NCI-H1417 (cell line): ENCODE data around the gene DOCK2.
"Not testable (repeated sequence)": the region's sequence is repeated elsewhere in the genome, so short reads cannot be mapped to it uniquely, and the experiment has no call there.

ENCODE experiments used
- DNase-seq, 3 experiments: peaks; one replicate each; lab custom pipeline; 2025; lab: John Stamatoyannopoulos, UW

DOCK2 gene

GRCh38 chr5:169641253-169641652, 4.2 kb downstream of the DOCK2 start:
- DNase-seq: no peak

DNA sequence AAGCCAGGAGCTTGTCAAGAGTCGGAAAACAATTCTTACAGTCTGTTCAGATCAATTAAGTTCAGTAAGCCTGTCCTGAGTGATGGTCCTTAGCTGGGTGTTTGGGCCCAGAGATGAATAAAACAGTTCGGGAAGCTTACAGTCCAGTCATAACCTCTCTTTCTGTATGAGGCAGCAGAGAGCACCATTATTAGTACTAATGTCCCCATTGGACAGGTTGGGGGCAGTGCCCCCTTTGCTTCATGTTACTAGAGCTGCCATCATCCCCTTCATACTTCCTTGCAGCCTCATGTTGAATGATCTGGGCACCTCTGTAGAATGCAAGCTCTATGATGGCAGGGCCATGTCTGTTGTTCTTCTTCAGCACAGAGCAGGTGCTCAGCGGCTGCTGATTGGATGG, 9.8 kb downstream of the DOCK2 start:
- DNase-seq: no peak

- DNase-seq: no peak
These were observed 10.5 kb downstream of the DOCK2 start for GRCh38 chr5:169647566-169647965.

DNA sequence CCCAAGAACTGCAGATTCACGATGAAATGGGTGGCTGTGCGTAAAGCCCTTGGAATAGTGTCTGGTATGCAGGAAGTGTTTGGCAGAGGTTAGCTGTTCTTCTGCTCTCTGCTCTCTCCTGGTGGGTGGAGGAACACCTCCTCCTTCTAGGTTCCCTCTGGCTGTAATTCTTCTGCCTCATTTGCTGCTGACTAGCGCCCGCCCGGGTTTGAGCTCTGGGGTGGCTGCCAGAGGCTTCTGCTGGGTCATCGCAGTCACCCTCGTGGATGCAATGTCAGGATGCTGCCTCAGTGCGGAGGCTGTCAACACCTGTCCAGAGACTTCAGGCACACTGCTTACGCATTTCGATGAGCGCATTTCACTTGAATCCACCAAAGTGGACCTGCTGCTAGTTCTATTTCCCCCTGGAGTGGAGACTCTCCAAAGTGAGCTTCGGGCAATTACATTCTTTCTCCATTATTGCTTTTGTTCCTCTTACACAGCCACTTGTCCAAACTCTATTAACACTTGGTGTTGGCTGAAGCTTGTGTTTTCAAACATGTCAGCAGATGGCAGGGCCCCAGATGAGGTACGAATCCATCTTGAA, 11.7 kb downstream of the DOCK2 start:
- DNase-seq: no peak

- DNase-seq: no peak
These were observed 12.4 kb downstream of the DOCK2 start for GRCh38 chr5:169649486-169649885.

DNA sequence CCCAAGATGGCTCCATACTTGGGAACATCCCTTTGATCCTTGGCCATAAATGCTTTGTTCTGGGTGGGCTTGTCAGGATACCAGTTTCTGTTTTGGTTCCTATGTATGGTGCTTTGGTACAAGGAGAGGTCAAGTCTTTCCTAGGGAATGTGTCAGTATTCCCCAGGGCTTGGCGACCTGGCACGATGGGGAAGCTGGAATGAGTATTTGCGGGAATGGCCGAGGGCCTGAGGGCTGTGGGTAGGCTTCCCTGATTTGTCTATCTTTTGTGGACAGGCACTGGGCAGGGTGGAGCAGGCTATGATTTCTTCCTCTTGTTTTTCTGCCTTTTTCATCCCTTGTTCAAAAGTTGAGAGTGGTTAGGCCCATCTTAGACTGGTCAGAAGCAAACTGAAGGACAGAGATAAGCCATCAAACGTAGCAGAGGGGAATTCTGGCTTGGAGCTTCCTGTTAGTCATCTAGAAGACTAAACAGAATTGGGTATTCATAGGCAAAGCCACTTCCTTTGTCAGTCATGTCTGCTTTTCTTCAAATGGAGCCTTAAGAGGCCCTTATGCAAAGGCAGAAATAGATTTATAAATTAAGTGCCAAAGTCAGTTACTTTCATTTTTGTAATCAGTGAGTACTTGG, 13.7 kb downstream of the DOCK2 start:
- no peak for DNase-seq

GRCh38 chr5:169651526-169651925, 14.5 kb downstream of the DOCK2 start:
- DNase-seq: no peak

DNA sequence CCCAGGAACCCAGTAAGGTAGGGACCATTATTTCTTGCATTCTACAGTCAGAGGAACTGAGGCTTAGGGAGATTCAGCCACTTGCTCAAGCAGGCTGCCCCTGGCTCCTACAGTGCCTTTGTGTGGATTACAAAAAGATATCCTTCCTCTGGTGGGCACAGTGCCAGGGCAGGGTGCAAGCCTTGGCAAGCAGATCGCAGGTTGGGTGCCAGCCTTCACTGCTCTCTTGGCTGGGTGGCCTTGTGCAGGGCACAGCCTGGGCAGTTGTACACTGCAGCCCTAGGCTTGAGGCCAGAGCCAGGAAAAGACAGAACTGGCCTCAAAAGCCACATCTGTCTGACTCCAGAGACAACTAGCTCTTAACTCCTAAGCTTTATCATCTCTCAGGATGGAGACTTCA, 15.0 kb downstream of the DOCK2 start:
- no peak for DNase-seq

DNA sequence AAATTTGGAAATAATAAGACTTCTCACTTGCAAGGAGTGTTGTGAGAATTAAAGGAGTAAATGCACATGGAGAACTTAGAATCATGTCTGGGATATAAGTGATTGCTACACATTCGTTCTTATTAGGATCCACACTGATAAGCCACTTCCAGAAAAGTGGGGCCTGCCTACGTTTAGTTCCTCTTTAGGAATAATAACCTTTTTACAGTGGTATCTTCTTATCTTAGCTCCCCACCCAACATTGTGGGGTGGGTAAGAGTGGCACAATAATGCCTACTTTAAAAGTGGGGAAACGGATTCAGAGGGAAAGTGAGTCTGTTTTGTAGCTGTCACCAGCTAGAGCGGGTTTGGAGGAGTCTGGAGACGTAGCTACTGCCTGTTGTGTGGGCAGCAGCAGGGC, 16.0 kb downstream of the DOCK2 start:
- DNase-seq: no peak

GRCh38 chr5:169655353-169655752, 18.3 kb downstream of the DOCK2 start:
- no peak for DNase-seq

- DNase-seq: no peak
These were observed 19.2 kb downstream of the DOCK2 start for GRCh38 chr5:169656125-169656901.

GRCh38 chr5:169657127-169657526, 20.1 kb downstream of the DOCK2 start:
- DNase-seq: no peak

DNA sequence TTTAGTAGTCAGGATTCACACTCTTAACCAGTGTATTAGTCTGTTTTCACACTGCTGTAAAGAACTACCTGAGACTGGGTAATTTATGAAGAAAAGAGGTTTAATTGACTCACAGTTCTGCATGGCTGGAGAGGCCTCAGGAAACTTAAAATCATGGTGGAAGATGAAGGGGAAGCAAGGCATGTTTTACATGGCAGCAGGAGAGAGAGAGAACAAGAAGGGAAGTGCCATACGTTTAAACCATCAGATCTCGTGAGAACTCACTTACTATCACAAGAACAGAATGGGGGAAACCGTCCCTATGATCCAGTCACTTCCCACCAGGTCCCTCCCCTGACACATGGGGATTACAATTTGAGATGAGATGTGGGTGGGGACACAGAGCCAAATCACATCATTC, 25.4 kb downstream of the DOCK2 start:
- not testable (repeated sequence) for DNase-seq

DNA sequence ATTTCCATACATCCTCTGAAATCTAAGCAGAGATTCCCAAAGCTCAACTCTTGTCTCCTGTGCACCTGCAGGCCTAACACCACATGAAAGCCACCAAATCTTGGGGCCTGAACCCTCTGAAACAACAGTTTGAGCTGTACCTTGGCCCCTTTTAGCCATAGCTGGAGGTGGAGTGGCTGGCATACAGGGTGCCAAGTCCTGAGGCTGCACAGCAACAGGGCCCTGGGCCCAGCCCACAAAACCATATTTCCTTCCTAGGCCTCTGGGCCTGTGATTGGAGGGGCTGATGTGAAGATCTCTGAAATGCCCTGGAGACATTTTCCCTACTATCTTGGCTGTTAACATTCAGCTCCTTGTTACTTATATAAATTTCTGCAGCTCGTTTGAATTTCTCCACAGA, 26.5 kb downstream of the DOCK2 start:
- DNase-seq: no peak

- no peak for DNase-seq
These were observed 29.3 kb downstream of the DOCK2 start for GRCh38 chr5:169666365-169666764.

DNA sequence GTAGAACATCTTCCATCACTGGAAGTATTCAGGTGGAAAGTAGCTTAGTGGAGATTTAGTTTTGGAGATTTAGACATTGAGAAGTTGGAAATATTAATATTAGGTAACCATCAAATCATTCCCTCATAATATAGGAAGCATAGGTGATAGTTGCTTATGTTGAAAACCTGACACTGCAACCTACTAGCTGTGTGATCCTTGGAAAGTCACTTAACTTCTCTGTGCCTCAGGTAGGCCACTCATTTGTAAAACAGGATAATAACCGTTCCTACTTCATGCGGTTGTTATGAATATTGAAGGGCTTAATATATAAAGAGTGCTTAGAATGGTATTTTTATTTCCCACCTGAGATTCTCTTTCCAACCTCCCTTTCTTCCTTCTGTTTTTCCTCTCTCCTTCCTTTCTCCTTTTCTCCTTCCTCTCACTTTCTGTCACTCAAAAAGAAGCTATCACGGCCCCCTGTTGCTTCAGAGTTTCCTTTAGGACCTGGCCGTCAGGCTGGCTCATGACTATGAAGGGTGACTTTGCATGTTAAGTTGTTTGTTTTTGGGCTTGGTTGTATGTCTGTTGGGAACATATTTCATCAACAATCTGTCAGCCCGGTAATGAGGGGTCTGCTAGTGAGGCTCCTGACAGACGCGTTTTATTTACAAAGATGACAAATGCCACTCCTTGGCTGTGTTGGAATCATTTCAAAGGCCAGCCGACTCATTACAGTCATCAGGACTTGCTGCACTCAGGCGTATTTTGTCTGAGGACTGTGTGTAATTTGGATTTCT, 31.0 kb downstream of the DOCK2 start:
- DNase-seq: peak in 1 of 3 experiments; percentile 1

DNA sequence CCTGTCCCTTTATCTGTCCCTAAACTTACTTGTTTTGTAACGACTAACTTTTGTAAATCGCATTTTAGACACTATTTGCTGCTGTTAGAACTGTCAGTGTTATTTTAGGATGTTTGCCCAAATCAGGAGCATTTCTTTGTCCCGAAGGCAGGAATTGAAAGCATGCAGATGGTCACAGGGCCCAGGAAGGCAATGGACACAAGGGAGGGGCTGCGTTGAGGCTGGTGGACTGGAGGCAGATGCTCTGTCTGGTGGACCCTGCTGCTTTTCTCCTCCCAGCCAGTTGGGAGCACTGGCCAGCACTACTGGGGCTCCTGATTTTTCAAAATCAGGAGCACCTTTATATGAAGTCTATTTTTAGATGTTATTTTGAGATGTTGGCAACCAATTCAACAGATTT, 31.7 kb downstream of the DOCK2 start:
- no peak for DNase-seq

DNA sequence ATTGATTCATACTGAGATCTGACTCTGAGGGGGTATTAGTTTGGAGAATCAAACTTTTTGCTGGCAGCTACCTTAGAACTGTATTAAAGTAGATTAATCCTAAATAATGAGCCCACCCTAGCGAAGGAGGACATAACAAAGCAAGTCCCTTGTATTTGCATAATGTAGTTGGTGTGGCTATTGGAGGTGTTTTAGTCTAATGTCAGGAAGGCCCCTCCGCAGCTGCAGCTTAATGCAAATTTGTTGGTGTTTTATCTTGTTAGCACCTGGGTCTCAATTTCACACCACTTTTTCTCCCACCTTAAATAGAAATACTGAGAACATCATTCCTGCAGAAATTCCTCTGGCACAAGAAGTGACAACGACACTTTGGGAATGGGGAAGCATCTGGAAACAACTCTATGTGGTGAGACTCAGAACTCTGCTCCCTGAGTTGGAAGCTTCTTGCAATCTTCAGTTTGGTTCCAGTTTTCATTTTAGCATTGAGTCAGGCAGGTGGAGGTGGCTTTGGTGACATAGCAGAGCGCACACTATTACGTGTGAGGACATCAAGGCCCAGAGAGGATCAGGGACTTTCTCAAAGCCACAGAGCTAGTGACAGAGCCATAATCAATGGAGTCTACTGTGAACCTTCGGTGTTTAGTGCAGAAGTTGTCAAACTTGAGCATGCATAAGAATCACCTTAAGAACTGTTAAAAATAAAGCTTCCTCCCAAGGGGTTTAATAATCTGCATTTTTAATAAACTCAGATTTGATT, 33.9 kb downstream of the DOCK2 start:
- DNase-seq: no peak

- DNase-seq: no peak
These were observed 45.0 kb downstream of the DOCK2 start for GRCh38 chr5:169682026-169682425.

DNA sequence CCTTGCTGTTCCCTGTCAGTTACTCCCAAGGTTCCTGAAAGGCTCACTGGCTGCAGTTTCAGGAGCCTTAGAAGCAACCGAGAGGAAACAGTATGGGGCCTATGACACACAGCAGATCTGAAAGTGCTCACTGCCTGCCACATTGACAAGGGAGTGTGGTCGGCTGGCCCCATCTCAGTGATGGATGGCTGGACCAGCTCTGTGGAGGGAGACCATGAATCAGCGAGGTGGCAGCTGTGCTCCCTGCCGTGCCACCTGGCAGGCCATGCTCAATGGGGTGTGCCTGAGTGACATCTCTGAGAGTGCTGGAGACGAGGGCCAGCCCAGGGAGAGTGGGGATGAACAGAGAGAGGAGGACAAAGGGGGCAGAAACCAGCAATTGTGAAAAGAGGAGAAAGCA, 49.1 kb downstream of the DOCK2 start:
- DNase-seq: peak in 1 of 3 experiments; percentile 82

DNA sequence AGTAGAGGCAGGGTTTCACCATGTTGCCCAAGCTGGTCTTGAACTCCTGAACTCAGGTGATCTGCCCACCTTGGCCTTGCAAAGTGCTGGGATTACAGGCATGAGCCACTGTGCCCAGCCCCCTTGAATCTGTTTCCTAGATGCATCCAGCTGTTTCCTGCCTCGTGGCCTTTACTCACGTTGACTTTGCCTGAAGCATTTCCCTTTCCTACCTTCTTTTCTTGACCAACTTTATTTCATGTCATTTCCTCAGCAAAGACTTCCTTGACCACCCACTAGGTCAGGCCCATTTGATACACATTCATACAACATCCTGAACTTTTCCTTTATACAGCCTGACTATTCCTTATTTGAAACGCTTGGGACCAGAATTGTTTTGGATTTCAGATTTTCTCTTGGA, 51.0 kb downstream of the DOCK2 start:
- no peak for DNase-seq

DNA sequence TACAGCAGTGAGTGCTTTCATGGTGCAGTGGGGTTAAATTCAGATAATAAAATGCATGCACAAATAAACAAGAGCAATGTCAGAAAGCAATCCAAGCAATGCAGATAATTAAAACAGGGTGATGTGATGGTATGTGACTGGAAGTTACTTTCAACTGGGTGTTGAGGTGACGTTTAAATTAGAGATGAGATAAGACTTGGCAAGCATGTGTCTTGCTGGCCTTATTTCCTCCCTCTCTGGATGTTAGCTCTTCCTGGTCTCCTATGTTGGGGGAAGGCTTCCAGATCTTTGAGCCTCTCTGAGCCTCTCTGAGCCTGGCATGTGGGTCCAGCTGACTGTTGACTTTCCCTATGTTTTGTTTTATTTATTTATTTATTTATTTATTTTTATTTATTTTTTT, 54.4 kb downstream of the DOCK2 start:
- DNase-seq: no peak
